Urinary bladder (tissue), 4 donors: ENCODE results near the gene RPS21. TPM values are rescaled to one million over a fixed set of nuclear protein-coding genes. Genes with fewer than 3 reads are reported as not detected.
A peak's percentile ranks its signal among the peaks of the same experiment; 100 is the strongest.

Source experiments
- DNase-seq: peaks from one replicate; pipeline ENCODE4 v3.0.0-alpha.2; 2015; ENCODE audit errors: extremely low spot score
- H3K27ac ChIP-seq: one replicate; pipeline ENCODE4 v1.5.1; 2013; ENCODE audit warnings: low read depth, mild to moderate bottlenecking, moderate library complexity
- H3K36me3 ChIP-seq: one replicate; pipeline ENCODE4 v1.6.1; 2013; ENCODE audit warnings: mild to moderate bottlenecking, moderate library complexity; ENCODE audit not compliant: insufficient read depth
- H3K4me1 ChIP-seq: one replicate; pipeline ENCODE4 v1.6.1; 2013; ENCODE audit warnings: mild to moderate bottlenecking, moderate library complexity; ENCODE audit not compliant: insufficient read depth
- H3K4me3 ChIP-seq: one replicate; pipeline ENCODE4 v1.5.1; 2013; ENCODE audit warnings: low read depth, low read length
- WGBS: extraction: QIAGEN DNeasy Blood & Tissue Kit; methylation state at CpG from one replicate; pipeline ENCODE4 v1.1.7; 2013; 5-methylcytosine and 5-hydroxymethylcytosine counted together
- polyA plus RNA-seq: library from polyadenylated mRNA; stranded (reverse); fragments of 200-250 nt; gene quantifications from one replicate; pipeline ENCODE4 v1.2.3, GENCODE V29; 2013
- total RNA-seq: library from RNA; depleted of rRNA; stranded (reverse); fragments of >200 nt; gene quantifications from one replicate; pipeline ENCODE4 v1.2.3, GENCODE V29; 2014
- donor health status: healthy with polysubstance abuse.
- donor health status: healthy.

RPS21 gene
- total and polyA plus RNA-seq, 2 donors, result 396 to 4,730 TPM

GRCh38 chr20:62427172-62428001 is 40.5 kb downstream of the RPS21 start, which contains the start of gene RBBP8NL:
RBBP8NL (minus strand) TSS chr20:62427539; CDS start chr20:62419647, 7,892 bp downstream.
- Histone ChIP-seq H3K4me3 (no peak within 1 kb of the TSS), H3K4me1 (no peaks in the 10 kb centered on the region), H3K27ac (peak within 1 kb of the TSS; percentile 64), H3K36me3 (no peaks in the 10 kb centered on the region)
- 78% methylated on average over 28 of the region's 28 CpGs for WGBS
- DNase-seq, result peak; percentile 91

- Histone ChIP-seq H3K4me1 (no peaks in the 10 kb centered on the region), H3K4me3 (no peak overlapping the region), H3K27ac (peak overlapping the region; percentile 64), H3K36me3 (no peaks in the 10 kb centered on the region)
- DNase-seq, result no peak
- 77% methylated on average over 10 of the region's 10 CpGs for WGBS
Observed at GRCh38 chr20:62428002-62428372, 41.1 kb downstream of the RPS21 start.

- Histone ChIP-seq H3K4me3 (no peak overlapping the region), H3K27ac (no peak overlapping the region), H3K4me1 (no peaks in the 10 kb centered on the region), H3K36me3 (no peaks in the 10 kb centered on the region)
- no peak for DNase-seq
- 61% methylated on average over 31 of the region's 31 CpGs for WGBS
Observed at GRCh38 chr20:62428396-62429295, 41.7 kb downstream of the RPS21 start.

- Histone ChIP-seq H3K4me3 (no peak overlapping the region), H3K36me3 (no peaks in the 10 kb centered on the region), H3K4me1 (no peaks in the 10 kb centered on the region), H3K27ac (no peak overlapping the region)
- no peak for DNase-seq
- 88% methylated on average over 23 of the region's 23 CpGs for WGBS
Observed at GRCh38 chr20:62429455-62430310, 42.8 kb downstream of the RPS21 start.

- H3K4me3 ChIP-seq, result no peak overlapping the region
- H3K36me3 ChIP-seq, result no peaks in the 10 kb centered on the region
- H3K4me1 ChIP-seq, result no peaks in the 10 kb centered on the region
- no peak for DNase-seq
- H3K27ac ChIP-seq, result no peak overlapping the region
- WGBS, result 88% methylated on average over 10 of the region's 10 CpGs
Observed at GRCh38 chr20:62430311-62430853, 43.5 kb downstream of the RPS21 start.

GRCh38 chr20:62430866-62431447 is 44.1 kb downstream of the RPS21 start:
- no peak for DNase-seq
- Histone ChIP-seq H3K36me3 (no peaks in the 10 kb centered on the region), H3K4me3 (no peak overlapping the region), H3K27ac (no peak overlapping the region), H3K4me1 (no peaks in the 10 kb centered on the region)
- 76% methylated on average over 23 of the region's 23 CpGs for WGBS

GRCh38 chr20:62433658-62434497 is 47.0 kb downstream of the RPS21 start:
- Histone ChIP-seq H3K4me3 (no peak overlapping the region), H3K4me1 (no peaks in the 10 kb centered on the region), H3K27ac (no peak overlapping the region), H3K36me3 (no peaks in the 10 kb centered on the region)
- 12% methylated on average over 32 of the region's 32 CpGs for WGBS
- DNase-seq, result no peak

GRCh38 chr20:62436692-62437091 is 49.8 kb downstream of the RPS21 start:
- no peak overlapping the region for H3K4me3 ChIP-seq
- 93% methylated on average over 3 of the region's 3 CpGs for WGBS
- H3K27ac ChIP-seq, result no peak overlapping the region

GRCh38 chr20:62437496-62437895 is 50.6 kb downstream of the RPS21 start:
- DNase-seq, result no peak
- Histone ChIP-seq H3K36me3 (no peaks in the 10 kb centered on the region), H3K4me3 (no peak overlapping the region), H3K4me1 (no peaks in the 10 kb centered on the region), H3K27ac (no peak overlapping the region)
- 37% methylated on average over 12 of the region's 12 CpGs for WGBS

More at GRCh38 chr20:62436692-62437091, 49.8 kb downstream of the RPS21 start:
- no peak for DNase-seq
- Histone ChIP-seq H3K4me1 (no peaks in the 10 kb centered on the region), H3K36me3 (no peaks in the 10 kb centered on the region)

GRCh38 chr20:62437927-62438326 is 51.0 kb downstream of the RPS21 start:
- WGBS, result 39% methylated on average over 24 of the region's 24 CpGs
- no peak for DNase-seq
- no peak overlapping the region for H3K27ac ChIP-seq
- no peaks in the 10 kb centered on the region for H3K4me1 ChIP-seq
- H3K4me3 ChIP-seq, result no peak overlapping the region
- no peaks in the 10 kb centered on the region for H3K36me3 ChIP-seq
